Measurements from ENCODE around the gene YAF2.

The YAF2 gene

GRCh38 chr12:42281844-42282243 lies 43.8 kb upstream of the YAF2 start:
- H3K27ac ChIP-seq, result no peak overlapping the region
- TF ChIP-seq CTCF (IDR thresholded peaks at IDR 0.05), result no peak

- TF ChIP-seq CTCF (IDR thresholded peaks at IDR 0.05) (no peak), ZFX (IDR thresholded peaks at IDR 0.05; ENCODE audit: borderline replicate concordance) (no peak)
- H3K27ac ChIP-seq, result no peak overlapping the region
These were observed 43.2 kb upstream of the YAF2 start for GRCh38 chr12:42281278-42281677.

GRCh38 chr12:42278128-42278510 lies 40.1 kb upstream of the YAF2 start:
- TF ChIP-seq CTCF (IDR thresholded peaks at IDR 0.05) (no peak), ZFX (IDR thresholded peaks at IDR 0.05; ENCODE audit: borderline replicate concordance) (no peak)
- H3K27ac ChIP-seq, result no peak overlapping the region

- no peak overlapping the region for H3K27ac ChIP-seq
- TF ChIP-seq CTCF (IDR thresholded peaks at IDR 0.05) (no peak), ZFX (IDR thresholded peaks at IDR 0.05; ENCODE audit: borderline replicate concordance) (no peak)
These were observed 39.5 kb upstream of the YAF2 start for GRCh38 chr12:42277396-42278127.

GRCh38 chr12:42275499-42275898 lies 37.5 kb upstream of the YAF2 start:
- no peak overlapping the region for H3K27ac ChIP-seq
- TF ChIP-seq ZFX (IDR thresholded peaks at IDR 0.05; ENCODE audit: borderline replicate concordance), result no peak
- TF ChIP-seq CTCF (IDR thresholded peaks at IDR 0.05), result no peak

GRCh38 chr12:42273706-42274105 lies 35.7 kb upstream of the YAF2 start:
- TF ChIP-seq ZFX (IDR thresholded peaks at IDR 0.05; ENCODE audit: borderline replicate concordance) (no peak), CTCF (IDR thresholded peaks at IDR 0.05) (no peak)
- no peak overlapping the region for H3K27ac ChIP-seq

- TF ChIP-seq CTCF (IDR thresholded peaks at IDR 0.05) (no peak), ZFX (IDR thresholded peaks at IDR 0.05; ENCODE audit: borderline replicate concordance) (no peak)
- no peak overlapping the region for H3K27ac ChIP-seq
These were observed 32.5 kb upstream of the YAF2 start for GRCh38 chr12:42270596-42270995.
